ENCODE measurements around the gene XPO4.

DNA sequence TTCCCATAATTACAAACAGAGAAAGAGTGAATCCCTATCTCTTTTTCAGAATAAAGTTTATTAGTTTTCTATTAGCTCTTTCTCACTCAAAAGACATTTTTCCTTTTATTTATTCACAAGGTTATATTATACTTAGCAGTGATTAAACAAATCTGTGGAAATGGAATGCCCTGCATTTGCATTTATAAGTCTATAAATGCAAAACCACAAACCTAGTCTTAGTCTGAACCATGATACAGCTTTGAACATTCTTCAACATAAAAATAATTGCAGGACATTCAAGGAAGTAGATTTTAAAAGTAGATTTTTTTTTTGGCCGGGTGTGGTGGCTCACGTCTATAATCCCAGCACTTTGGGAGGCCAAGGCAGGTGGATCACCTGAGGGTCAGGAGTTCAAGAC lies 8.3 kb downstream of the XPO4 start:
- TF ChIP-seq POLR2A (IDR thresholded peaks at IDR 0.05) = no peak
- TF ChIP-seq, protein P1, sequence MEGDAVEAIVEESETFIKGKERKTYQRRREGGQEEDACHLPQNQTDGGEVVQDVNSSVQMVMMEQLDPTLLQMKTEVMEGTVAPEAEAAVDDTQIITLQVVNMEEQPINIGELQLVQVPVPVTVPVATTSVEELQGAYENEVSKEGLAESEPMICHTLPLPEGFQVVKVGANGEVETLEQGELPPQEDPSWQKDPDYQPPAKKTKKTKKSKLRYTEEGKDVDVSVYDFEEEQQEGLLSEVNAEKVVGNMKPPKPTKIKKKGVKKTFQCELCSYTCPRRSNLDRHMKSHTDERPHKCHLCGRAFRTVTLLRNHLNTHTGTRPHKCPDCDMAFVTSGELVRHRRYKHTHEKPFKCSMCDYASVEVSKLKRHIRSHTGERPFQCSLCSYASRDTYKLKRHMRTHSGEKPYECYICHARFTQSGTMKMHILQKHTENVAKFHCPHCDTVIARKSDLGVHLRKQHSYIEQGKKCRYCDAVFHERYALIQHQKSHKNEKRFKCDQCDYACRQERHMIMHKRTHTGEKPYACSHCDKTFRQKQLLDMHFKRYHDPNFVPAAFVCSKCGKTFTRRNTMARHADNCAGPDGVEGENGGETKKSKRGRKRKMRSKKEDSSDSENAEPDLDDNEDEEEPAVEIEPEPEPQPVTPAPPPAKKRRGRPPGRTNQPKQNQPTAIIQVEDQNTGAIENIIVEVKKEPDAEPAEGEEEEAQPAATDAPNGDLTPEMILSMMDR (IDR thresholded peaks at IDR 0.05) = no peak
